ENCODE measurements around the gene FLT1.

- TF ChIP-seq, protein P1, sequence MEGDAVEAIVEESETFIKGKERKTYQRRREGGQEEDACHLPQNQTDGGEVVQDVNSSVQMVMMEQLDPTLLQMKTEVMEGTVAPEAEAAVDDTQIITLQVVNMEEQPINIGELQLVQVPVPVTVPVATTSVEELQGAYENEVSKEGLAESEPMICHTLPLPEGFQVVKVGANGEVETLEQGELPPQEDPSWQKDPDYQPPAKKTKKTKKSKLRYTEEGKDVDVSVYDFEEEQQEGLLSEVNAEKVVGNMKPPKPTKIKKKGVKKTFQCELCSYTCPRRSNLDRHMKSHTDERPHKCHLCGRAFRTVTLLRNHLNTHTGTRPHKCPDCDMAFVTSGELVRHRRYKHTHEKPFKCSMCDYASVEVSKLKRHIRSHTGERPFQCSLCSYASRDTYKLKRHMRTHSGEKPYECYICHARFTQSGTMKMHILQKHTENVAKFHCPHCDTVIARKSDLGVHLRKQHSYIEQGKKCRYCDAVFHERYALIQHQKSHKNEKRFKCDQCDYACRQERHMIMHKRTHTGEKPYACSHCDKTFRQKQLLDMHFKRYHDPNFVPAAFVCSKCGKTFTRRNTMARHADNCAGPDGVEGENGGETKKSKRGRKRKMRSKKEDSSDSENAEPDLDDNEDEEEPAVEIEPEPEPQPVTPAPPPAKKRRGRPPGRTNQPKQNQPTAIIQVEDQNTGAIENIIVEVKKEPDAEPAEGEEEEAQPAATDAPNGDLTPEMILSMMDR (IDR thresholded peaks at IDR 0.05), result no peak
- TF ChIP-seq EP300 (IDR thresholded peaks at IDR 0.05) (no peak), POLR2AphosphoS5 (IDR thresholded peaks at IDR 0.05) (no peak)
Observed at GRCh38 chr13:28415994-28416421, 78.9 kb downstream of the FLT1 start.
